Ramos (cell line): ENCODE results near the gene KLHL22.
"Not testable (repeated sequence)": the region's sequence is repeated elsewhere in the genome, so short reads cannot be mapped to it uniquely, and the experiment has no call there.

Experiments used
- in situ Hi-C: fragments of 300-500 bp; cut with MboI; formaldehyde crosslinking; loops from one replicate; pipeline ENCODE4 v1.14.3; 2022; ENCODE audit warnings: low sequenced_read_pairs; ENCODE audit not compliant: unreplicated experiment

The KLHL22 gene

GRCh38 chr22:20392983-20393704 is 102.5 kb downstream of the KLHL22 start:
- in situ Hi-C loops, result no loop called here

GRCh38 chr22:20392365-20392881 is 103.2 kb downstream of the KLHL22 start:
- in situ Hi-C loops, result not testable (repeated sequence)
